BLaER1 treated with 17β-estradiol and CSF1 and Interleukin-3, amounts not matched to agents 10 nM and 100 nM (cell line): Measurements from ENCODE around the gene HDHD5.

Source experiments
- H3K27ac ChIP-seq, 11 experiments: shearing (Covaris generic); formaldehyde crosslinking; 2 replicates each; pipeline ENCODE4 v1.8.1; 2022
- H3K27me3 ChIP-seq, 11 experiments: shearing (Covaris generic); formaldehyde crosslinking; 2 replicates each; pipeline ENCODE4 v1.8.1; 2022
- H3K36me3 ChIP-seq, 11 experiments: shearing (Covaris generic); formaldehyde crosslinking; 2 replicates each; pipeline ENCODE4 v1.8.1; 2022
- H3K4me1 ChIP-seq, 10 experiments: shearing (Covaris generic); formaldehyde crosslinking; 2 replicates each; pipeline ENCODE4 v1.8.1; 2022
- H3K4me2 ChIP-seq, 11 experiments: shearing (Covaris generic); formaldehyde crosslinking; 2 replicates each; pipeline ENCODE4 v1.8.1; 2022
- H3K4me3 ChIP-seq, 10 experiments: shearing (Covaris generic); formaldehyde crosslinking; 2 replicates each; pipeline ENCODE4 v1.8.1; 2022
- H3K9ac ChIP-seq, 11 experiments: shearing (Covaris generic); formaldehyde crosslinking; 2 replicates each; pipeline ENCODE4 v1.8.1; 2022
- H3K9me3 ChIP-seq, 11 experiments: shearing (Covaris generic); formaldehyde crosslinking; replicated peaks in 1 of 11; 2 replicates each; pipeline ENCODE4 v1.8.1; 2022
- H4K20me1 ChIP-seq, 11 experiments: shearing (Covaris generic); formaldehyde crosslinking; 2 replicates each; pipeline ENCODE4 v1.8.1; 2022
- Cebpa-rat ChIP-seq, 11 experiments: shearing (Covaris generic); IDR thresholded peaks; 2 replicates each; pipeline ENCODE4 v1.8.1; 2022

HDHD5 gene

GRCh38 chr22:17135153-17135760 lies 23.8 kb downstream of the HDHD5 start:
- H3K27ac ChIP-seq: no peak overlapping the region
- H3K36me3 ChIP-seq: peaks cover 41 to 76% (median 60%) of the 10 kb centered on the region in 11 experiments
- H3K4me1 ChIP-seq: peaks cover 12 to 18% (median 16%) of the 10 kb centered on the region in 10 experiments; a peak in 19 of 20 replicates
- no peak overlapping the region for H3K4me2 ChIP-seq
- no peak overlapping the region for H3K4me3 ChIP-seq
- H4K20me1 ChIP-seq: peaks cover 0 to 62% (median 26%) of the 10 kb centered on the region in 11 experiments; a peak in 15 of 22 replicates
- no peaks in the 10 kb centered on the region for H3K27me3 ChIP-seq
- no peak for TF ChIP-seq Cebpa-rat (IDR thresholded peaks at IDR 0.05)
- no peak overlapping the region for H3K9ac ChIP-seq
- H3K9me3 ChIP-seq: no peaks in the 10 kb centered on the region

- peaks cover 20 to 55% (median 39%) of the 10 kb centered on the region in 11 experiments for H3K36me3 ChIP-seq
- no peaks in the 10 kb centered on the region for H3K9me3 ChIP-seq
- no peak overlapping the region for H3K4me3 ChIP-seq
- no peak for TF ChIP-seq Cebpa-rat (IDR thresholded peaks at IDR 0.05)
- peaks cover 0 to 42% (median 12%) of the 10 kb centered on the region in 11 experiments; a peak in 11 of 22 replicates for H4K20me1 ChIP-seq
- H3K4me1 ChIP-seq: peaks cover 12 to 18% (median 16%) of the 10 kb centered on the region in 10 experiments; a peak in 19 of 20 replicates
- no peaks in the 10 kb centered on the region for H3K27me3 ChIP-seq
- H3K4me2 ChIP-seq: no peak overlapping the region; a peak in 2 of 22 replicates
- H3K27ac ChIP-seq: no peak overlapping the region
- H3K9ac ChIP-seq: no peak overlapping the region
Measured at GRCh38 chr22:17133137-17133536, 25.9 kb downstream of the HDHD5 start.

- H3K27ac ChIP-seq: no peak overlapping the region
- no peaks in the 10 kb centered on the region for H3K27me3 ChIP-seq
- no peaks in the 10 kb centered on the region for H3K9me3 ChIP-seq
- H3K4me3 ChIP-seq: no peak overlapping the region
- H3K36me3 ChIP-seq: peaks cover 10 to 45% (median 29%) of the 10 kb centered on the region in 11 experiments; a peak in 21 of 22 replicates
- peaks cover 12 to 18% (median 16%) of the 10 kb centered on the region in 10 experiments; a peak in 19 of 20 replicates for H3K4me1 ChIP-seq
- H3K4me2 ChIP-seq: peak overlapping the region; percentile 13 to 64 (median 35); a peak in 17 of 22 replicates
- H3K9ac ChIP-seq: no peak overlapping the region
- TF ChIP-seq Cebpa-rat (IDR thresholded peaks at IDR 0.05): no peak
- H4K20me1 ChIP-seq: peaks cover 0 to 32% (median 3%) of the 10 kb centered on the region in 11 experiments; a peak in 7 of 22 replicates
Measured at GRCh38 chr22:17132112-17132511, 27.0 kb downstream of the HDHD5 start.

GRCh38 chr22:17131686-17132085 lies 27.4 kb downstream of the HDHD5 start:
- H3K27ac ChIP-seq: no peak overlapping the region

GRCh38 chr22:17130199-17130598 lies 28.9 kb downstream of the HDHD5 start:
- H3K9ac ChIP-seq: no peak overlapping the region
- TF ChIP-seq Cebpa-rat (IDR thresholded peaks at IDR 0.05): no peak
- peaks cover 3 to 31% (median 16%) of the 10 kb centered on the region in 11 experiments; a peak in 20 of 22 replicates for H3K36me3 ChIP-seq
- no peak overlapping the region for H3K27ac ChIP-seq
- H3K4me2 ChIP-seq: no peak overlapping the region
- peaks cover 0 to 22% (median under 1%) of the 10 kb centered on the region in 11 experiments; a peak in 6 of 22 replicates for H4K20me1 ChIP-seq
- no peaks in the 10 kb centered on the region for H3K27me3 ChIP-seq
- no peak overlapping the region for H3K4me3 ChIP-seq
- H3K9me3 ChIP-seq: no peaks in the 10 kb centered on the region
- peaks cover 12 to 18% (median 16%) of the 10 kb centered on the region in 10 experiments; a peak in 19 of 20 replicates for H3K4me1 ChIP-seq

More at GRCh38 chr22:17131686-17132085, 27.4 kb downstream of the HDHD5 start:
- H3K9ac ChIP-seq: no peak overlapping the region
- H3K4me3 ChIP-seq: no peak overlapping the region
- H3K4me1 ChIP-seq: peaks cover 12 to 18% (median 16%) of the 10 kb centered on the region in 10 experiments; a peak in 19 of 20 replicates
- H3K4me2 ChIP-seq: peak overlapping the region; percentile 13 to 64 (median 35); a peak in 14 of 22 replicates
- no peaks in the 10 kb centered on the region for H3K27me3 ChIP-seq
- peaks cover 5 to 40% (median 24%) of the 10 kb centered on the region in 11 experiments; a peak in 21 of 22 replicates for H3K36me3 ChIP-seq
- TF ChIP-seq Cebpa-rat (IDR thresholded peaks at IDR 0.05): no peak
- H4K20me1 ChIP-seq: peaks cover 0 to 29% (median 3%) of the 10 kb centered on the region in 11 experiments; a peak in 6 of 22 replicates
- no peaks in the 10 kb centered on the region for H3K9me3 ChIP-seq

GRCh38 chr22:17121233-17122195 lies 37.6 kb downstream of the HDHD5 start, which contains the start of gene TMEM121B:
TSS of gene TMEM121B (minus strand) at chr22:17121360. CDS start at chr22:17121127, 233 bp downstream.
- Histone ChIP-seq H3K27me3 (peaks cover 0 to 14% (median 0%) of the 10 kb centered on the region in 11 experiments; a peak in 4 of 22 replicates), H3K9ac (peak within 1 kb of the TSS; percentile 82 to 92 (median 88)), H3K9me3 (no peaks in the 10 kb centered on the region), H3K4me1 (peaks cover 45 to 52% (median 48%) of the 10 kb centered on the region in 10 experiments), H3K27ac (peak within 1 kb of the TSS; percentile 44 to 99 (median 89); a peak in 21 of 22 replicates), H3K36me3 (peaks cover 0 to 18% (median 11%) of the 10 kb centered on the region in 11 experiments; a peak in 12 of 22 replicates), H3K4me2 (peak within 1 kb of the TSS; percentile 88 to 100 (median 95)), H4K20me1 (peaks cover 6 to 32% (median 16%) of the 10 kb centered on the region in 11 experiments; a peak in 15 of 22 replicates), H3K4me3 (peak within 1 kb of the TSS; percentile 67 to 96 (median 90))
- no peak for TF ChIP-seq Cebpa-rat (IDR thresholded peaks at IDR 0.05)

GRCh38 chr22:17120711-17121232 lies 38.3 kb downstream of the HDHD5 start:
- H3K9ac ChIP-seq: peak overlapping the region; percentile 82 to 92 (median 88)
- peaks cover 0 to 18% (median 11%) of the 10 kb centered on the region in 11 experiments; a peak in 12 of 22 replicates for H3K36me3 ChIP-seq
- peak overlapping the region; percentile 44 to 99 (median 89); a peak in 21 of 22 replicates for H3K27ac ChIP-seq
- peak overlapping the region; percentile 67 to 96 (median 90) for H3K4me3 ChIP-seq
- H3K27me3 ChIP-seq: peaks cover 0 to 14% (median 0%) of the 10 kb centered on the region in 11 experiments; a peak in 4 of 22 replicates
- peaks cover 52 to 60% (median 56%) of the 10 kb centered on the region in 10 experiments for H3K4me1 ChIP-seq
- H3K9me3 ChIP-seq: no peaks in the 10 kb centered on the region
- peaks cover 6 to 34% (median 16%) of the 10 kb centered on the region in 11 experiments; a peak in 15 of 22 replicates for H4K20me1 ChIP-seq
- H3K4me2 ChIP-seq: peak overlapping the region; percentile 88 to 100 (median 95)
- TF ChIP-seq Cebpa-rat (IDR thresholded peaks at IDR 0.05): no peak

GRCh38 chr22:17120281-17120680 lies 38.8 kb downstream of the HDHD5 start:
- Histone ChIP-seq H3K9ac (peak overlapping the region; percentile 82 to 92 (median 88)), H3K9me3 (no peaks in the 10 kb centered on the region), H3K36me3 (peaks cover 0 to 18% (median 11%) of the 10 kb centered on the region in 11 experiments; a peak in 12 of 22 replicates), H3K27ac (peak overlapping the region; percentile 44 to 99 (median 89); a peak in 20 of 22 replicates), H3K27me3 (peaks cover 0 to 14% (median 0%) of the 10 kb centered on the region in 11 experiments; a peak in 4 of 22 replicates), H4K20me1 (peaks cover 6 to 34% (median 16%) of the 10 kb centered on the region in 11 experiments; a peak in 15 of 22 replicates), H3K4me2 (peak overlapping the region; percentile 88 to 100 (median 95)), H3K4me3 (peak overlapping the region; percentile 67 to 96 (median 90)), H3K4me1 (peaks cover 57 to 65% (median 61%) of the 10 kb centered on the region in 10 experiments)
- no peak for TF ChIP-seq Cebpa-rat (IDR thresholded peaks at IDR 0.05)
